Smooth muscle cell (in vitro differentiated cells): ENCODE measurements around the gene ZNF878. TPM values are rescaled to one million over a fixed set of nuclear protein-coding genes. Genes with fewer than 3 reads are reported as not detected.

Experiments
- DNase-seq: peaks from one replicate; lab custom pipeline; 2025; ENCODE audit not compliant: unreplicated experiment; lab: John Stamatoyannopoulos, UW
- H2AFZ ChIP-seq: fragments of 200-600 bp; sonication (generic); 2 replicates; pipeline ENCODE4 v1.6.0; 2016; ENCODE audit warnings: antibody characterized with exemption, low read depth, mild to moderate bottlenecking
- H3F3A ChIP-seq: fragments of 200-600 bp; sonication (generic); 2 replicates; pipeline ENCODE4 v1.6.0; 2017; ENCODE audit warnings: antibody characterized with exemption, low read depth
- H3K27ac ChIP-seq: fragments of 200-600 bp; sonication (generic); 2 replicates; pipeline ENCODE4 v1.5.1; 2016; ENCODE audit warnings: low read depth, mild to moderate bottlenecking
- H3K27me3 ChIP-seq: fragments of 200-600 bp; sonication (generic); 2 replicates; pipeline ENCODE4 v1.6.1; 2016; ENCODE audit warnings: low read depth, mild to moderate bottlenecking
- H3K36me3 ChIP-seq: fragments of 200-600 bp; sonication (generic); 2 replicates; pipeline ENCODE4 v1.5.1; 2016; ENCODE audit warnings: low read depth
- H3K4me1 ChIP-seq: fragments of 200-600 bp; sonication (generic); 2 replicates; pipeline ENCODE4 v1.5.1; 2016; ENCODE audit warnings: low read depth
- H3K4me2 ChIP-seq: fragments of 200-600 bp; sonication (generic); 2 replicates; pipeline ENCODE4 v1.6.0; 2016; ENCODE audit warnings: mild to moderate bottlenecking
- H3K4me3 ChIP-seq: fragments of 200-600 bp; sonication (generic); 2 replicates; pipeline ENCODE4 v1.5.1; 2016; ENCODE audit warnings: mild to moderate bottlenecking
- H3K79me2 ChIP-seq: fragments of 200-600 bp; sonication (generic); 2 replicates; pipeline ENCODE4 v1.6.0; 2016; ENCODE audit warnings: low read depth, mild to moderate bottlenecking
- H3K9ac ChIP-seq: fragments of 200-600 bp; sonication (generic); 2 replicates; pipeline ENCODE4 v1.6.0; 2016; ENCODE audit warnings: low read depth
- H3K9me3 ChIP-seq: fragments of 200-600 bp; sonication (generic); replicated peaks from 2 replicates; pipeline ENCODE4 v1.5.1; 2016; ENCODE audit warnings: low read depth
- H4K20me1 ChIP-seq: fragments of 200-600 bp; sonication (generic); 2 replicates; pipeline ENCODE4 v1.6.0; 2016; ENCODE audit warnings: low read depth
- CTCF ChIP-seq: fragments of 200-600 bp; sonication (generic); IDR thresholded peaks from 2 replicates; pipeline ENCODE4 v1.5.1; 2017; ENCODE audit warnings: borderline replicate concordance, mild to moderate bottlenecking, antibody characterized with exemption; ENCODE audit not compliant: insufficient read depth, poor library complexity, severe bottlenecking
- WGBS: methylation state at CpG from one replicate; pipeline ENCODE4 v1.1.7; 2016; ENCODE audit warnings: low lambda C conversion rate; 5-methylcytosine and 5-hydroxymethylcytosine counted together
- polyA plus RNA-seq: library from polyadenylated mRNA; unstranded; fragments of >200 nt; fragmentation: Nextera tagmentation; extraction: Ambion mirVana; gene quantifications from 2 replicates; pipeline ENCODE4 v1.2.1, GENCODE V29; 2016
- total RNA-seq: library from RNA; depleted of rRNA; stranded (reverse); fragments of >200 nt; gene quantifications from 2 replicates; pipeline ENCODE4 v1.2.3, GENCODE V29; 2014

The ZNF878 gene
- total and polyA plus RNA-seq, 2 experiments from 2014 or later = 2.5 TPM; not detected in 1

DNA sequence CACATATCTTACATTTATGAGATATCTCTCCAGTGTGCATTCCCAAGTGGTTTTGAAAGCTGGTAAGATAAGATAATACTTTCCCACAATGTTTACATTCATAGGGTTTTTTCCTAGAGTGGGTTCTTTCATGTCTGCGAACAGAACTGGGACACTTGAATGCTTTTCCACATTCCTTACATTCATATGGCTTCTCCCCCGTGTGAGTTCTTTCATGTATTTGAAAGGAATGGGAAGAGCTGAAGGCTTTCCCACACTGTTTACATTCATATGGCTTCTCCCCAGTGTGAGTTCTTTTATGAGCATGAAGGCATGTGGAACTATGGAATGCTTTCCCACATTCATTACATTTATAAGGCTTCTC, 37.0 kb downstream of the ZNF878 start:
- DNase-seq = no peak
- H3K4me1 ChIP-seq = no peaks in the 10 kb centered on the region
- no peaks in the 10 kb centered on the region for H4K20me1 ChIP-seq
- 78% methylated on average over 2 of the region's 2 CpGs for WGBS
- no peak overlapping the region for H3K27ac ChIP-seq
- H3K79me2 ChIP-seq = no peaks in the 10 kb centered on the region
- H3K9me3 ChIP-seq = peaks cover 60% of the 10 kb centered on the region
- H2AFZ ChIP-seq = no peak overlapping the region
- no peaks in the 10 kb centered on the region for H3K27me3 ChIP-seq
- no peak overlapping the region for H3K4me3 ChIP-seq
- no peak for TF ChIP-seq CTCF
- H3F3A ChIP-seq = peaks cover 11% of the 10 kb centered on the region
- H3K9ac ChIP-seq = no peak overlapping the region
- no peak overlapping the region for H3K4me2 ChIP-seq
- peaks cover 54% of the 10 kb centered on the region for H3K36me3 ChIP-seq

- H3K9me3 ChIP-seq = peaks cover 60% of the 10 kb centered on the region
Observed at GRCh38 chr19:12015015-12015752, 37.6 kb downstream of the ZNF878 start.

DNA sequence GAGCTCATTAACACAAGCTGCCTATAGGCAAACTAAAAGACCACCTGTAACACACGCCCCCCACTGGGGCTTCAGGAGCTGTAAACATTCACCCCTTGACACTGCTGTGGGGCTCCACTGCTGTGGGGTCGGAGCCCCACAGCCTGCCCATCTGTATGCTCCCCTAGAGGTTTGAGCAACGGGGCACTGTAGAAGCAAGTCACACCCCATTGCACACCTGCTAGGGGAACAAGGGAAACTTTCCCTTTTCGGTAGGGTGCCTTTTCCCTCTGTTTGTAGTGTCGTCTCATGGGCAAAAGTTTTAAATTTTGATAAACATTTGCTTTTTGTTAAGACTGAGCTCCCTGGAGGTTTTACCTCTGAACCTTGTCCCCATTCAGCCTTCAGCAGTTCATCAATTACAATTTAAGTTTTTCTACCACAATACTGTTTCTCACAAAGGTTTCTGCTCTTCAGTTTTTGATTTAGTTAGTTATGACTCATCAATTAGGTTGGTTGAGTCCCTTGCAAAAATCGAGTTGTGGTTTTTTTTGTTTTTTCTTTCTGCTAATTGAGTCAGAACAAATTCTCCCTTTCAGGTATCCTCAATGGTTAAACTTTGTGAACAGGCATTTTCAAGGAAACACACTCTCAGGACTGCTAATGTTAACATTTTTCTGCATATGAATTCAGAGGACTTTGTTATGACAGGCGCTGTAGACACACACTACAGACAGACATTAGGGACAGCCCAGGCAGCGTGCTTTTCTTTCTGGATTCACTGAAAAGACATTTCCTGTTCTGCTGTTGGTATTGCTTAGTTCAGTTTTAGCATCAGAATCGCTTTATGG, 52.4 kb downstream of the ZNF878 start:
- Histone ChIP-seq H3K27me3 (no peaks in the 10 kb centered on the region), H2AFZ (no peak overlapping the region), H4K20me1 (no peaks in the 10 kb centered on the region), H3K9me3 (no peaks in the 10 kb centered on the region), H3K27ac (no peak overlapping the region), H3K79me2 (peaks cover 4% of the 10 kb centered on the region), H3K4me2 (no peak overlapping the region), H3K36me3 (no peaks in the 10 kb centered on the region), H3K4me1 (no peaks in the 10 kb centered on the region), H3K9ac (no peak overlapping the region), H3F3A (no peaks in the 10 kb centered on the region), H3K4me3 (no peak overlapping the region)
- DNase-seq = no peak
- no peak for TF ChIP-seq CTCF
- WGBS = 91% methylated on average over 9 of the region's 9 CpGs

More at GRCh38 chr19:12015015-12015752, 37.6 kb downstream of the ZNF878 start:
- TF ChIP-seq CTCF = no peak
- Histone ChIP-seq H4K20me1 (no peaks in the 10 kb centered on the region), H3K27me3 (no peaks in the 10 kb centered on the region), H3K79me2 (no peaks in the 10 kb centered on the region), H2AFZ (no peak overlapping the region), H3F3A (peaks cover 11% of the 10 kb centered on the region), H3K4me1 (no peaks in the 10 kb centered on the region), H3K36me3 (peaks cover 54% of the 10 kb centered on the region), H3K27ac (no peak overlapping the region), H3K4me3 (peak overlapping the region; percentile 9), H3K4me2 (no peak overlapping the region), H3K9ac (no peak overlapping the region)
- WGBS = 98% methylated on average over 9 of the region's 9 CpGs
- DNase-seq = no peak
